Gastroesophageal sphincter (tissue), 4 donors: ENCODE data around the gene FAM131C. TPM values are rescaled to one million over a fixed set of nuclear protein-coding genes. Genes with fewer than 3 reads are reported as not detected.

ENCODE experiments used
- ATAC-seq: fragments of 150-250 bp; one replicate; pipeline ENCODE4 v1.9.1; 2016; ENCODE audit warnings: mild to moderate bottlenecking, moderate library complexity
- H3K27ac ChIP-seq, 4 donors: fragments of 200-600 bp; sonication (generic) in 3 of 4; 1 replicate in 3 of 4; 2 replicates in 1 of 4; pipeline ENCODE4 v1.5.1; 2016 to 2019
- H3K27me3 ChIP-seq: fragments of 200-600 bp; sonication (generic); one replicate; pipeline ENCODE4 v1.5.1; 2019
- H3K36me3 ChIP-seq, 2 donors: fragments of 200-600 bp; sonication (generic); one replicate each; pipeline ENCODE4 v1.5.1; 2019; ENCODE audit warnings: control low read depth in 1 of 2
- H3K4me1 ChIP-seq, 3 donors: fragments of 200-600 bp; sonication (generic); 1 replicate in 2 of 3; 2 replicates in 1 of 3; pipeline ENCODE4 v1.5.1; 2016 to 2019; ENCODE audit warnings: control low read depth in 2 of 3
- H3K4me3 ChIP-seq, 2 donors: fragments of 200-600 bp; sonication (generic); one replicate each; pipeline ENCODE4 v1.5.1; 2019; ENCODE audit warnings: mild to moderate bottlenecking in 1 of 2, moderate library complexity in 1 of 2
- H3K9me3 ChIP-seq, 3 donors: fragments of 200-600 bp; sonication (generic); one replicate each; pipeline ENCODE4 v1.5.1; 2017 to 2019; ENCODE audit warnings: control low read depth in 2 of 3
- CTCF ChIP-seq, 4 experiments: fragments of 200-600 bp in 2 of 4; fragments of 450-650 bp in 2 of 4; sonication (generic) in 1 of 4; IDR thresholded peaks; one replicate each; pipeline ENCODE4 v1.5.1; 2017 to 2019; ENCODE audit warnings: antibody characterized with exemption in 4 of 4, mild to moderate bottlenecking in 2 of 4, moderate library complexity in 2 of 4
- EP300 ChIP-seq: sonication (generic); formaldehyde crosslinking; IDR thresholded peaks from one replicate; pipeline ENCODE4 v1.6.1; 2017; ENCODE audit warnings: antibody characterized with exemption, mild to moderate bottlenecking
- POLR2A ChIP-seq, 2 donors: fragments of 450-650 bp; IDR thresholded peaks; one replicate each; pipeline ENCODE4 v1.6.1; 2017; ENCODE audit warnings: antibody characterized with exemption in 2 of 2, mild to moderate bottlenecking in 2 of 2, moderate library complexity in 1 of 2
- POLR2AphosphoS5 ChIP-seq: sonication (generic); formaldehyde crosslinking; IDR thresholded peaks from one replicate; pipeline ENCODE4 v1.6.1; 2017; ENCODE audit warnings: antibody characterized with exemption
- whole genome bisulfite sequencing, 2 donors: methylation state at CpG; one replicate each; pipeline ENCODE4 v1.1.5; 2018; ENCODE audit warnings: low coverage in 1 of 2; 5-methylcytosine and 5-hydroxymethylcytosine counted together
- total RNA-seq, 4 donors: library from RNA; depleted of rRNA; stranded (reverse); fragments of >200 nt; gene quantifications; one replicate each; pipeline ENCODE4 v1.1.0, GENCODE V29; 2016

FAM131C gene
- total RNA-seq, 4 donors from 2014 or later: not detected

- 48 to 51% methylated on average over 5 to 10 of the region's 11 CpGs for WGBS, 2 donors
Measured at GRCh38 chr1:16075337-16076030, 2.0 kb upstream of the FAM131C start.

GRCh38 chr1:16074217-16074616 is 766 bp upstream of the FAM131C start:
- H3K27me3 ChIP-seq: peaks cover 9% of the 10 kb centered on the region
- ATAC-seq: no peak
- H3K36me3 ChIP-seq: no peaks in the 10 kb centered on the region
- no peak overlapping the region for H3K27ac ChIP-seq
- peaks cover 0 to 43% (median 12%) of the 10 kb centered on the region in 3 donors for H3K4me1 ChIP-seq
- WGBS, 2 donors: 67 to 75% methylated on average over 5 of the region's 5 CpGs
- no peaks in the 10 kb centered on the region for H3K9me3 ChIP-seq
- H3K4me3 ChIP-seq: no peak overlapping the region
- TF ChIP-seq CTCF (IDR thresholded peaks at IDR 0.05) (no peak), POLR2AphosphoS5 (no peak), EP300 (no peak), POLR2A (IDR thresholded peaks at IDR 0.05) (no peak)

More at GRCh38 chr1:16075337-16076030, 2.0 kb upstream of the FAM131C start:
- Histone ChIP-seq H3K27me3 (peaks cover 9% of the 10 kb centered on the region), H3K36me3 (no peaks in the 10 kb centered on the region), H3K9me3 (no peaks in the 10 kb centered on the region), H3K4me1 (peaks cover 0 to 46% (median 13%) of the 10 kb centered on the region in 3 donors), H3K4me3 (no peak overlapping the region), H3K27ac (no peak overlapping the region)
- ATAC-seq: peak; percentile 52
- TF ChIP-seq POLR2A (IDR thresholded peaks at IDR 0.05) (no peak), CTCF (IDR thresholded peaks at IDR 0.05) (no peak), POLR2AphosphoS5 (no peak), EP300 (no peak)

GRCh38 chr1:16072616-16073484 is 601 bp downstream of the FAM131C start:
- TF ChIP-seq CTCF (IDR thresholded peaks at IDR 0.05): no peak
- no peak for TF ChIP-seq EP300
- TF ChIP-seq POLR2AphosphoS5: no peak
- no peak for TF ChIP-seq POLR2A (IDR thresholded peaks at IDR 0.05)
- 0% methylated on average over 2 of the region's 49 CpGs; no CpG with 5 or more reads in 1 of the 2 donors for WGBS, 2 donors

GRCh38 chr1:16072095-16072494 is 1.4 kb downstream of the FAM131C start:
- no peaks in the 10 kb centered on the region for H3K36me3 ChIP-seq
- no peak overlapping the region for H3K4me3 ChIP-seq
- no peaks in the 10 kb centered on the region for H3K9me3 ChIP-seq
- H3K27me3 ChIP-seq: peaks cover 9% of the 10 kb centered on the region
- ATAC-seq: no peak
- H3K27ac ChIP-seq: no peak overlapping the region
- no peak for TF ChIP-seq POLR2A (IDR thresholded peaks at IDR 0.05)
- TF ChIP-seq CTCF (IDR thresholded peaks at IDR 0.05): no peak
- TF ChIP-seq POLR2AphosphoS5: no peak
- no peak for TF ChIP-seq EP300
- 86% methylated on average over 1 of the region's 5 CpGs; no CpG with 5 or more reads in 1 of the 2 donors for WGBS, 2 donors
- peaks cover 0 to 52% (median 17%) of the 10 kb centered on the region in 3 donors for H3K4me1 ChIP-seq

More at GRCh38 chr1:16072616-16073484, 601 bp downstream of the FAM131C start:
- Histone ChIP-seq H3K36me3 (no peaks in the 10 kb centered on the region), H3K27me3 (peaks cover 9% of the 10 kb centered on the region), H3K4me3 (peak overlapping the region; percentile 14 to 58), H3K27ac (peak overlapping the region in 1 of 4 donors; percentile 51), H3K9me3 (no peaks in the 10 kb centered on the region), H3K4me1 (peaks cover 0 to 48% (median 17%) of the 10 kb centered on the region in 3 donors)
- no peak for ATAC-seq
